HepG2 (cell line): ENCODE data around the gene SRGAP2B.
"Not testable (repeated sequence)": the region's sequence is repeated elsewhere in the genome, so short reads cannot be mapped to it uniquely, and the experiment has no call there.

Experiments
- ADNP ChIP-seq: sonication (generic); formaldehyde crosslinking; IDR thresholded peaks from 2 replicates; pipeline ENCODE4 v1.4.0; 2020; ENCODE audit warnings: missing genetic modification reagents
- GABPA ChIP-seq, 2 experiments: IDR thresholded peaks; 2 replicates each; pipeline ENCODE4 v1.6.1; 2011 to 2016; ENCODE audit warnings: low read depth in 2 of 2, low read length in 1 of 2, missing biosample characterization in 1 of 2, missing genetic modification characterization in 1 of 2
- JUND ChIP-seq: sonication (generic); formaldehyde crosslinking; IDR thresholded peaks from 2 replicates; pipeline ENCODE4 v1.8.0; 2022; ENCODE audit warnings: mild to moderate bottlenecking, missing genetic modification reagents
- MYC ChIP-seq: sonication (generic); formaldehyde crosslinking; IDR thresholded peaks from 2 replicates; pipeline ENCODE4 v1.9.0; 2021; ENCODE audit warnings: missing genetic modification reagents, borderline replicate concordance
- PCBP1 ChIP-seq: fragments of 200-400 bp; formaldehyde crosslinking; IDR thresholded peaks from 2 replicates; pipeline ENCODE4 v1.6.1; 2017; ENCODE audit warnings: mild to moderate bottlenecking, low read depth, low read length, borderline replicate concordance
- RNF219 ChIP-seq: sonication (generic); formaldehyde crosslinking; IDR thresholded peaks from 2 replicates; pipeline ENCODE4 v1.5.0; 2020; ENCODE audit warnings: mild to moderate bottlenecking, missing genetic modification reagents
- TP53 ChIP-seq: sonication (generic); formaldehyde crosslinking; conservative IDR thresholded peaks from 2 replicates; pipeline ENCODE4 v1.4.0; 2020; ENCODE audit warnings: missing genetic modification reagents
- ZBTB2 ChIP-seq: sonication (generic); formaldehyde crosslinking; IDR thresholded peaks from 2 replicates; pipeline ENCODE4 v1.8.0; 2022; ENCODE audit warnings: low read depth, missing genetic modification reagents
- ZNF629 ChIP-seq: sonication (generic); formaldehyde crosslinking; conservative IDR thresholded peaks from 2 replicates; pipeline ENCODE4 v1.5.0; 2020; ENCODE audit warnings: missing genetic modification reagents
- TF ChIP-seq, protein P1 (sequence below): sonication (generic); formaldehyde crosslinking; IDR thresholded peaks from 2 replicates; pipeline ENCODE4 v1.5.0; 2020; ENCODE audit warnings: mild to moderate bottlenecking, missing genetic modification reagents, borderline replicate concordance

- not testable (repeated sequence) for TF ChIP-seq RNF219; ADNP (CRISPR knock-in tag); GABPA (IDR thresholded peaks at IDR 0.05; ENCODE audit: low read depth, low read length); GABPA (CRISPR knock-in tag; IDR thresholded peaks at IDR 0.05; ENCODE audit: low read depth); JUND (CRISPR knock-in tag); ZNF629 (CRISPR knock-in tag); TP53; MYC; ZBTB2 (CRISPR knock-in tag); PCBP1
- TF ChIP-seq, protein P1, sequence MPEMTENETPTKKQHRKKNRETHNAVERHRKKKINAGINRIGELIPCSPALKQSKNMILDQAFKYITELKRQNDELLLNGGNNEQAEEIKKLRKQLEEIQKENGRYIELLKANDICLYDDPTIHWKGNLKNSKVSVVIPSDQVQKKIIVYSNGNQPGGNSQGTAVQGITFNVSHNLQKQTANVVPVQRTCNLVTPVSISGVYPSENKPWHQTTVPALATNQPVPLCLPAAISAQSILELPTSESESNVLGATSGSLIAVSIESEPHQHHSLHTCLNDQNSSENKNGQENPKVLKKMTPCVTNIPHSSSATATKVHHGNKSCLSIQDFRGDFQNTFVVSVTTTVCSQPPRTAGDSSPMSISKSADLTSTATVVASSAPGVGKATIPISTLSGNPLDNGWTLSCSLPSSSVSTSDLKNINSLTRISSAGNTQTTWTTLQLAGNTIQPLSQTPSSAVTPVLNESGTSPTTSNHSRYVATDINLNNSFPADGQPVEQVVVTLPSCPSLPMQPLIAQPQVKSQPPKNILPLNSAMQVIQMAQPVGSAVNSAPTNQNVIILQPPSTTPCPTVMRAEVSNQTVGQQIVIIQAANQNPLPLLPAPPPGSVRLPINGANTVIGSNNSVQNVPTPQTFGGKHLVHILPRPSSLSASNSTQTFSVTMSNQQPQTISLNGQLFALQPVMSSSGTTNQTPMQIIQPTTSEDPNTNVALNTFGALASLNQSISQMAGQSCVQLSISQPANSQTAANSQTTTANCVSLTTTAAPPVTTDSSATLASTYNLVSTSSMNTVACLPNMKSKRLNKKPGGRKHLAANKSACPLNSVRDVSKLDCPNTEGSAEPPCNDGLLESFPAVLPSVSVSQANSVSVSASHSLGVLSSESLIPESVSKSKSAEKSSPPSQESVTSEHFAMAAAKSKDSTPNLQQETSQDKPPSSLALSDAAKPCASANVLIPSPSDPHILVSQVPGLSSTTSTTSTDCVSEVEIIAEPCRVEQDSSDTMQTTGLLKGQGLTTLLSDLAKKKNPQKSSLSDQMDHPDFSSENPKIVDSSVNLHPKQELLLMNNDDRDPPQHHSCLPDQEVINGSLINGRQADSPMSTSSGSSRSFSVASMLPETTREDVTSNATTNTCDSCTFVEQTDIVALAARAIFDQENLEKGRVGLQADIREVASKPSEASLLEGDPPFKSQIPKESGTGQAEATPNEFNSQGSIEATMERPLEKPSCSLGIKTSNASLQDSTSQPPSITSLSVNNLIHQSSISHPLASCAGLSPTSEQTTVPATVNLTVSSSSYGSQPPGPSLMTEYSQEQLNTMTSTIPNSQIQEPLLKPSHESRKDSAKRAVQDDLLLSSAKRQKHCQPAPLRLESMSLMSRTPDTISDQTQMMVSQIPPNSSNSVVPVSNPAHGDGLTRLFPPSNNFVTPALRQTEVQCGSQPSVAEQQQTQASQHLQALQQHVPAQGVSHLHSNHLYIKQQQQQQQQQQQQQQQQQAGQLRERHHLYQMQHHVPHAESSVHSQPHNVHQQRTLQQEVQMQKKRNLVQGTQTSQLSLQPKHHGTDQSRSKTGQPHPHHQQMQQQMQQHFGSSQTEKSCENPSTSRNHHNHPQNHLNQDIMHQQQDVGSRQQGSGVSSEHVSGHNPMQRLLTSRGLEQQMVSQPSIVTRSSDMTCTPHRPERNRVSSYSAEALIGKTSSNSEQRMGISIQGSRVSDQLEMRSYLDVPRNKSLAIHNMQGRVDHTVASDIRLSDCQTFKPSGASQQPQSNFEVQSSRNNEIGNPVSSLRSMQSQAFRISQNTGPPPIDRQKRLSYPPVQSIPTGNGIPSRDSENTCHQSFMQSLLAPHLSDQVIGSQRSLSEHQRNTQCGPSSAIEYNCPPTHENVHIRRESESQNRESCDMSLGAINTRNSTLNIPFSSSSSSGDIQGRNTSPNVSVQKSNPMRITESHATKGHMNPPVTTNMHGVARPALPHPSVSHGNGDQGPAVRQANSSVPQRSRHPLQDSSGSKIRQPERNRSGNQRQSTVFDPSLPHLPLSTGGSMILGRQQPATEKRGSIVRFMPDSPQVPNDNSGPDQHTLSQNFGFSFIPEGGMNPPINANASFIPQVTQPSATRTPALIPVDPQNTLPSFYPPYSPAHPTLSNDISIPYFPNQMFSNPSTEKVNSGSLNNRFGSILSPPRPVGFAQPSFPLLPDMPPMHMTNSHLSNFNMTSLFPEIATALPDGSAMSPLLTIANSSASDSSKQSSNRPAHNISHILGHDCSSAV (CRISPR knock-in tag): not testable (repeated sequence)
These were observed 45.4 kb upstream of the SRGAP2B start for GRCh38 chr1:145140549-145140948.
